Head of caudate nucleus (tissue), 42 donors: ENCODE results near the gene ATAD3B.
A peak's percentile ranks its signal among the peaks of the same experiment; 100 is the strongest.
"Not testable (repeated sequence)": the region's sequence is repeated elsewhere in the genome, so short reads cannot be mapped to it uniquely, and the experiment has no call there.

Experiments
- DNase-seq, 42 donors: peaks; one replicate each; pipeline versions ENCODE4 v3.0.0 to v3.0.0-alpha.2; 2020 to 2021; ENCODE audit warnings: mixed read lengths in 7 of 42
- intact Hi-C: fragments of 100-400 bp; cut with DNase I; formaldehyde crosslinking; loops from one replicate; pipeline ENCODE4 v1.15.0; 2022

Gene ATAD3B

GRCh38 chr1:1522536-1522935, 51.0 kb downstream of the ATAD3B start:
- intact Hi-C loops, DNase-seq: not testable (repeated sequence)

GRCh38 chr1:1523226-1523625, 51.7 kb downstream of the ATAD3B start:
- DNase-seq, intact Hi-C loops: not testable (repeated sequence)

GRCh38 chr1:1523651-1524050, 52.1 kb downstream of the ATAD3B start:
- DNase-seq, result peak in 22 of 42 donors; percentile 18 to 71 (median 52)
- intact Hi-C loops, result not testable (repeated sequence)

- DNase-seq, intact Hi-C loops: not testable (repeated sequence)
These were observed 53.3 kb downstream of the ATAD3B start for GRCh38 chr1:1524750-1525383.

GRCh38 chr1:1526476-1526875, 54.9 kb downstream of the ATAD3B start:
- DNase-seq, intact Hi-C loops: not testable (repeated sequence)

- intact Hi-C loops, result no loop called here
- no peak for DNase-seq
These were observed 55.7 kb downstream of the ATAD3B start for GRCh38 chr1:1527092-1527816.

- no peak for DNase-seq
- intact Hi-C loops, result no loop called here
These were observed 57.0 kb downstream of the ATAD3B start for GRCh38 chr1:1528301-1529267.

GRCh38 chr1:1529321-1529720, 57.8 kb downstream of the ATAD3B start:
- no peak for DNase-seq
- intact Hi-C loops, result no loop called here

- no peak for DNase-seq
- intact Hi-C loops, result no loop called here
These were observed 58.4 kb downstream of the ATAD3B start for GRCh38 chr1:1529936-1530335.

- DNase-seq, result no peak
- intact Hi-C loops, result no loop called here
These were observed 60.4 kb downstream of the ATAD3B start for GRCh38 chr1:1531947-1532346.

GRCh38 chr1:1533176-1533893, 61.8 kb downstream of the ATAD3B start:
- intact Hi-C loops, result not testable (repeated sequence)

GRCh38 chr1:1533894-1534291, 62.3 kb downstream of the ATAD3B start:
- intact Hi-C loops, DNase-seq: not testable (repeated sequence)

More at GRCh38 chr1:1533176-1533893, 61.8 kb downstream of the ATAD3B start:
- not testable (repeated sequence) for DNase-seq

- intact Hi-C loops, result no loop called here
- DNase-seq, result no peak
These were observed 63.0 kb downstream of the ATAD3B start for GRCh38 chr1:1534401-1535154.

GRCh38 chr1:1535201-1536018, 63.8 kb downstream of the ATAD3B start:
- intact Hi-C loops, result no loop called here
- no peak for DNase-seq

GRCh38 chr1:1536019-1536937, 64.7 kb downstream of the ATAD3B start:
- intact Hi-C loops, result no loop called here
- DNase-seq, result peak; percentile 40 to 90 (median 70)

GRCh38 chr1:1536938-1537546, 65.5 kb downstream of the ATAD3B start:
- intact Hi-C loops, result no loop called here
- DNase-seq, result no peak
